ENCODE measurements around the gene BACE1-AS. TPM values are rescaled to one million over a fixed set of nuclear protein-coding genes. Genes with fewer than 3 reads are reported as not detected.

The BACE1-AS gene
- total and polyA plus RNA-seq, 2 of the 8 experiments (the other 6 are each of a cell fraction or from before 2014, with no cell fraction given): 14.9 to 17.4 TPM

GRCh38 chr11:117281869-117282268 lies 9.3 kb upstream of the BACE1-AS start:
- H4K91ac ChIP-seq (replicated peaks; ENCODE audit: insufficient read length, low read length): no peak overlapping the region
- POLR2A ChIA-PET (ENCODE audit: partially characterized antibody): no interaction called here
- WGBS, 2 experiments (ENCODE audit: extremely low coverage in 1 of 2, insufficient coverage in 1 of 2, insufficient read length in 1 of 2, insufficient replicate concordance in 2 of 2, low coverage in 1 of 2, low lambda C conversion rate in 2 of 2, missing lambda C conversion rate in 1 of 2): 90% methylated on average over 7 of the region's 7 CpGs; no CpG with 5 or more reads in 1 of the 2 experiments
- no peak overlapping the region for H3K4me3 ChIP-seq (ENCODE audit: extremely low read depth in 1 of 4, insufficient read depth in 2 of 4, low read depth in 3 of 4, low read length in 4 of 4)
- H3K9me3 ChIP-seq (ENCODE audit: insufficient read depth in 2 of 2, low read depth in 1 of 2, low read length in 1 of 2): no peaks in the 10 kb centered on the region
- no peaks in the 10 kb centered on the region for H3K23me2 ChIP-seq (ENCODE audit: low read depth, low read length)
- H2BK12ac ChIP-seq (ENCODE audit: low read depth, low read length): no peak overlapping the region
- H3K27me3 ChIP-seq (replicated peaks in 1 of 4; ENCODE audit: control insufficient read depth in 3 of 4, extremely low read depth in 1 of 4, insufficient read depth in 3 of 4, low read length in 3 of 4): no peaks in the 10 kb centered on the region
- no peak overlapping the region for H2BK5ac ChIP-seq (ENCODE audit: low read depth, low read length)
- H3K79me1 ChIP-seq (ENCODE audit: low read depth, low read length): no peaks in the 10 kb centered on the region
- H3K18ac ChIP-seq (ENCODE audit: extremely low read depth, low read length): no peak overlapping the region
- H2BK15ac ChIP-seq (ENCODE audit: low read length): no peak overlapping the region
- peaks cover 18 to 54% (median 29%) of the 10 kb centered on the region in 4 experiments for H3K36me3 ChIP-seq (ENCODE audit: control insufficient read depth in 2 of 4, insufficient read depth in 4 of 4, low read length in 3 of 4)
- H4K8ac ChIP-seq (ENCODE audit: extremely low read depth, insufficient read depth, low read length): no peak overlapping the region
- no peak overlapping the region for H2AFZ ChIP-seq (ENCODE audit: low read length)
- no peaks in the 10 kb centered on the region for H3K4me1 ChIP-seq (replicated peaks in 1 of 4; ENCODE audit: control insufficient read depth in 3 of 4, insufficient read depth in 4 of 4, low read length in 3 of 4)
- CTCF ChIA-PET (ENCODE audit: partially characterized antibody): interaction anchor here (0.7 kb wide), 1 partner anchor 543 kb away, joined by 4 read pairs; the partner anchor contains the start of gene FXYD2
- H3K4ac ChIP-seq (replicated peaks; ENCODE audit: insufficient read length, low read depth, low read length): no peak overlapping the region
- no peaks in the 10 kb centered on the region for H3K79me2 ChIP-seq (ENCODE audit: control insufficient read depth in 1 of 2, insufficient read depth in 2 of 2, low read length in 2 of 2)
- no peak overlapping the region for H3K56ac ChIP-seq (replicated peaks; ENCODE audit: insufficient read length, low read depth, low read length)
- no peak overlapping the region for H3K14ac ChIP-seq (ENCODE audit: insufficient read length)
- no peak overlapping the region for H3K9ac ChIP-seq (replicated peaks in 1 of 4; ENCODE audit: extremely low read depth in 1 of 4, low read depth in 3 of 4, low read length in 3 of 4)
- H3K4me2 ChIP-seq (ENCODE audit: insufficient read depth in 1 of 2, low read depth in 2 of 2, low read length in 2 of 2): no peak overlapping the region
- no peak for DNase-seq (ENCODE audit: low read depth in 1 of 2, low spot score in 2 of 2)
- no peak for FAIRE-seq
- H2AK5ac ChIP-seq (ENCODE audit: low read depth, low read length): no peak overlapping the region
- H2BK120ac ChIP-seq (replicated peaks; ENCODE audit: low read depth, low read length): no peak overlapping the region
- no peak overlapping the region for H4K5ac ChIP-seq (ENCODE audit: insufficient read length, low read depth, low read length)
- no peak overlapping the region for H2BK20ac ChIP-seq (ENCODE audit: low read length)
- H3K23ac ChIP-seq (ENCODE audit: insufficient read length): no peak overlapping the region
- no peaks in the 10 kb centered on the region for H4K20me1 ChIP-seq (replicated peaks in 1 of 2; ENCODE audit: control insufficient read depth in 1 of 2, insufficient read depth in 2 of 2, low read length in 2 of 2)
- no peak overlapping the region for H3K27ac ChIP-seq (ENCODE audit: low read depth, low read length)
- no peak for TF ChIP-seq EZH2 (IDR thresholded peaks at IDR 0.05; ENCODE audit: low read depth, low read length, severe bottlenecking)
- no peak for TF ChIP-seq ATF2 (IDR thresholded peaks at IDR 0.05; ENCODE audit: low read length)
- no peak for TF ChIP-seq CHD1 (IDR thresholded peaks at IDR 0.05; ENCODE audit: low read depth, low read length)
- no peak for TF ChIP-seq SP1 (IDR thresholded peaks at IDR 0.05; ENCODE audit: low read depth, low read length)
- TF ChIP-seq CTCF (IDR thresholded peaks at IDR 0.05; ENCODE audit: control extremely low read depth in 1 of 3, insufficient read depth in 1 of 3, low read depth in 1 of 3, low read length in 3 of 3): no peak
- no peak for TF ChIP-seq GTF2F1 (IDR thresholded peaks at IDR 0.05; ENCODE audit: borderline replicate concordance, low read depth, low read length)
- TF ChIP-seq KDM5A (IDR thresholded peaks at IDR 0.05; ENCODE audit: low read length): no peak
- no peak for TF ChIP-seq RAD21 (IDR thresholded peaks at IDR 0.05 in 1 of 2, conservative IDR thresholded peaks at IDR 0.05 in 1 of 2; ENCODE audit: low read depth in 2 of 2, low read length in 2 of 2)
- TF ChIP-seq HDAC6 (IDR thresholded peaks at IDR 0.05; ENCODE audit: low read depth, low read length): no peak
- TF ChIP-seq KDM4A (IDR thresholded peaks at IDR 0.05; ENCODE audit: low read depth, low read length, severe bottlenecking): no peak
